Activated effector memory CD4-positive, alpha-beta T cell treated with anti-CD3 and anti-CD28 coated beads, Interleukin-2, amount 50 U/mL, for 16 hours (primary cell): Measurements from ENCODE around the gene SPATA13.

ENCODE experiments used
- DNase-seq: peaks from one replicate; pipeline ENCODE4 v3.0.0-alpha.2; 2020

The SPATA13 gene

DNA sequence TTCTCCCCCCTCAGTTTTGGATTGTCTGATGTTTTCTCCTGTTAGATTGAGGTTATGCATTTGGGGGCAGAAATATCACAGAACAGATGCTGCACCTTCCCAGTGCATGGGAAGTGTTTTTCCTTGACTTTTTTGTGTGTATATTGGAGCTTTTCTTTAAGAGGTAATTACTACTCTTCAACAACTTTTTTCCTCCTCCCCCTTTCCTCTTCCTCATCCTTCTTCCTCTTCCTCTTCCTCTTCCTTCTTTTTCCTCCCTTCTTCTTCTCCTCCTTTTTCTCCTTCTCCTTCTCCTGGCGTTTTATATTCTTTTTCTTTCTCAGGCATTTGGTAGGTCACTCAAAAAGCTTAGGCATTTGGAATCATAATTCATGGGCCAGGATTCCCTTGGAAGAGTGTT lies 18.1 kb upstream of the SPATA13 start:
- DNase-seq, result no peak

DNA sequence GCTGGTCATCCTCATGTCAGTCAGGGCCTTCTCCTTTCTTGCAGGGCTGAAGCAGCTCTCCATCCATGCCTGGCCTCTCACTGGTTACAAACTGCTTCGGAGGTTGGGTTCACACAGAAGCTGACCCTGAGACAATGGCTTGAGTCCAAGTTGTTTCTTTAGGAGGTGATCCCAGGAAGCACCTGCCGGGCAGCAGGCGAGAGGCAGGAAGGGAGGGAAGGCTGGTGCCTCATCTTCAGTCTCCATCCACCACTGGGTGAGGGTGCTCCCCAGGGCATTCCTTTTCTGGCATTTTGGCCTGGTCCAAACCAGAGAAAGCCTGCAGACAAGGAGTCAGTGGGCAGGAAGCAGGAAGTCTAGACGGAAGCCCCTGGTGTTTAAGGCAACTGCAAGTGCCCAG lies 17.6 kb upstream of the SPATA13 start:
- DNase-seq, result no peak

DNA sequence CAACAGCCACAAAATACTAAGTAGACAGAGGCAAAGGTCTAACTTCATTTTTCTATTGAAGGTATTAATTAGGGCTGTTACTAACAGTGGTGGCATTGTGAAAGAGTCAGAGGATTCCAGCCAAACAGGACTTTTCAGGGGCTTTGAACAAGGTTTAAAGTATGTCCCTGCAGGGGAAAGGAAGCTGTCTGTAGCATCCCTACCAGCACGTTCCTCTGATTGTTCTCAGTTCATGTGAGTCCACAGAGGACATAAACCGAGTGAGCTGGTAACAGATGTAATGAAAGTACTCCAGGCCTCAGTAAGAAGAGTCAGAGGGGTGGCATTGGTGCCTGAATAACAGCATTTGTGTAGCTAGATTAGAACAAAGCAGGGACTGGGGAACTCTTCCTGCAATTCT lies 15.3 kb upstream of the SPATA13 start:
- no peak for DNase-seq

DNA sequence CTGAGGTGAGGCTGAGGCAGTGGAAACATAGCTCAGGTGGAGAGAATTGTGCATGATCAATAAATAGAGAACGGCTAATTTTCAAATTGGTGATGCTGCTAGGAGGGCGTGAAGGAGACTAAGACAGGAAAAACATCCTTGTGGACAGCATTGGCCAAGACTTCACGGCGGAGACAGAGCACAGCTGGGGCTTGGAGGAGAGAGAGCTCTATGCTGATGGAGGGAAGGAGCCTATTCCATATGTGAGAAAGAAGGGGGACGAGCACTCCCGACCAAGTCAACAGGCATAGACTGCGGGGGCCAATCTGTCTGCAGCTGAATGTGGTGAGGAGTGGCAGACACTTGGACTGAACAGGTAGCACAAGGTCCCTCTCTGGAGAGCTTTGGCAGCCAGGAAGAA lies 14.8 kb upstream of the SPATA13 start:
- DNase-seq, result no peak

DNA sequence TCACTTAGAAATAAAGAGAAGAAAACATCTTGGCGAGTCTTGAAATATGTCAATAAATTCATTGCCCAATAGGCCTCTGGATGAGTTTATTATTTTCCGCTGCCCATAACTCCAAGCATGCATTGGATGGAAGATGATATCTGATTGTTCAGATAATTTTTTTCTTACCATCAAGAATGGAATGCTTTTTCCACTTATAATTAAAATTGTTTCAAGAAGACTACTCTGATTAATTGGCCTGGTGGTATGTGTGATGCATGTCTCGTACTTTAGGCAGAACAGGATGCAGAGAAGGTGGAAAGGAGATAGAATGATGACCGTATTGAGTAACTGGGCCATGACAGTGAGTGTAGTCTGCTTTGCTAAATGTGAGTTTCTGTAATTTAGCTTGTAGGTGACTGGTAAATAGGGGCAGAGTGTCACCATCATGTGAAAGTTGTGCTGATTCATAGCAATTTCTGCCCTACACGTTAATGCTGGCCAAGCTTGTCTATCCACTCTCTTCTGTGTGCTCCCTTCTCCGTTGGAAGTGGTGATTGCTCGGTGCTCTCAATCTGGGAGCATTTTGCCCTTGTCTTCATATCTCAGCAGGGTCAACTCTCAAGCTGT lies 13.5 kb upstream of the SPATA13 start:
- DNase-seq, result no peak

DNA sequence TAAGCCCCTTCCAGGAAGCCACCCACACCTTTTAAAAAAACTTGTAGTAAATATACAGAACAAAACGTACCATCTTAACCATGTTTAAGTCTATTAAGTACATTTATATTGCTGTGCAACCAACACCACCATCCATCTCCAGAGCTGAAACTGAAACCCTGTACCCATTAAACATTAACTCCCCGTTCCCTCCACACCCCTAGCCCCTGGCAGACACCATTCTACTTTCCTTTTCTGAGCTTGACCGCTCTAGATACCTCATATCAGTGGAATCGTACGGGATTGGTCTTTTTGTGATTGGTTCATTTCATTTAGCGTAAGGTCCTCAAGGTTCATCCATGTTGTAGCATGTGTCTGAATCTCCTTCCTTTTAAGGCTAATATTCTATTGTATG lies 13.0 kb upstream of the SPATA13 start:
- DNase-seq, result no peak

DNA sequence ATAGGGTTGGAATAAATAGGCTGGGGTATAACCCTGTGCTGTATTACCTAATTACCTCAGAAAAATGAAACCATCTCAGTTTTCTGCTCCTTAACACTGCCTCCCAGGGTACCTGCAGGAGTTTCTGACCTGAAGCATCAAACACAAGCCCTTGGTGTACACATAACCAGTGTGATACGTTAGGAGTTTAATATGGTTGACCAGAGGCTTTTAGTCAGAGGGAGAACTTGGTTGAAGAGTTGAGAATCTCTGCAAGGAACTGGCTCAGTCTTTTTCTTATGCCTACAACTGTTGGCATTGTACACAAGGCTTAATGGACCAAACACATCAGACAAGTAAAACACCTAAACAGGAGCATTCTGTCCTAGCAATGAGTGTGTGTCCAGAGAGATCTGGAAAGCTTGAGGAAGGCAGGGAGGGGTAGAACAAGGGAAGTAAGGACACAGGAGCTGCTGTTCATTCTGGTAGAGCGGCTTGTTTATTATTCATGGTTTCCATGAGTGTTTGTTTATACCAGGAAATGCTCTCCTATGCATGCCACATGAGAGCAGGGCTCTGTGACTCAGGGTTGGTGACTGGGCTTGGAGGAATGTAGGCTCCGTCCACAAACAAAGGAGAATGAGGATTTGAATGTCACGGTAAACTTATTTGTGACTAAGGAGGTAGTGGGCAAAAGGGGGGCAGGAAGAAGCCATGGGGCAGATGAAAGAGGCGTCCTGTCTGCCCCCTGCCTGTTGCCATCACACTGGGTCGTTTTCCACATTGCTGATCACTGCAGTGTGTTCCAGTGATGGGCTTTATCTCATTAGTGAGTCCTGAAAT lies 11.9 kb upstream of the SPATA13 start:
- DNase-seq, result no peak

DNA sequence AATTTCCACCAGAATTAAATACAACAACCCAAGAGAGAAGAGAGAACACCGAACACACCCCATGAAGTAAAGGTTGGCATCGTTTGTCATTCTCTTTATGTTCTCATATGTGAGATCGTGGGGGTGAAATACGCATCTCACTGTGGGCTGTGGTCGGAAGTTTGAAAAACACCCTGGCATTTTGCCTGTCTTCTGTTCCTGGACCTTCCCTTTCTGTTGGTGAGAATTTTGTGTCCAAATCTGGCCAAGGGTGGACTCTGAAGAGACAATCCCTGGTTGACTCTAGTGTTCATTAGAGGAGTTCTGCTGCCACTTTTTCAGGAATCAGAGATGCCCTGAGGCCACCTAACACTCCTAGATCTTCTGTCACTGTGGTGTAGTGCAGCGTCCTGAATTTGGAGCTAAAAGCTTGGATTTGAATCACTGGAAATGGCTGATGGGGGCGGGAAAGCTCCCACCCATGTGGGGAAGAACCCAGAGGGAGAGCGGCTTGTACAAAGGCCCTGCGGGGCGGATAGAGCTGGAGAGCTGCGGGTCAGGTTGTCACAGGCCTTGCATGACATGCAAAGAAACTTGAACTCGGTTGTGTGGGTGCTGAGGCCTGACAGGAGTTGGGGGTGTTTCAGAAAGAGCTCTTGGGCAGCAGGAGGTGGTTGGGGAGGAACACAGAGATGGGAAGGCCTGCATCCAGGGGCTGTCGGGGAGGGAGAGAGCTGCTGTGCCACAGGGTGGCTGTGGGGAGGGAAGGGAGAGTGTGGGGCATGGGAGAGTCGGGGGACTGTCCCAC lies 11.1 kb upstream of the SPATA13 start:
- DNase-seq, result no peak

DNA sequence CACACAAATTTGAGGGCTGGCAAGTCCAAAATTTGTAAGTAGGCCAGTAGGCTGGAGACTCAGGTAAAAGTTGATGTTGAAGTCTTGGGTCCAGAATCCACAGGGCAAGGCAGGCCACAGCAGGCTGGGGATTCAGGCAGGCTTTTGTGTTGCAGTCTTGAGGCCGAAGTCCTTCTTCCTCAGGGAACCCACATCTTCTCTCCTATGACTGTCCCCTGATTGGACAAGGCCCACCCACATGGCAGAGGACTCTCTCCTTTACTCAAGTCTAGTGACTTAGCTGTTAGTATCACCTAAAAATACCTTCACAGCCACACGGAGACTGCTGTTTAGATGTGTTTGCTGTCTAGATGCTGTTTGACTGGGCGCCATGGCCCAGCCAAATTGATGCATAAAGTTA lies 9.9 kb upstream of the SPATA13 start:
- DNase-seq, result no peak

DNA sequence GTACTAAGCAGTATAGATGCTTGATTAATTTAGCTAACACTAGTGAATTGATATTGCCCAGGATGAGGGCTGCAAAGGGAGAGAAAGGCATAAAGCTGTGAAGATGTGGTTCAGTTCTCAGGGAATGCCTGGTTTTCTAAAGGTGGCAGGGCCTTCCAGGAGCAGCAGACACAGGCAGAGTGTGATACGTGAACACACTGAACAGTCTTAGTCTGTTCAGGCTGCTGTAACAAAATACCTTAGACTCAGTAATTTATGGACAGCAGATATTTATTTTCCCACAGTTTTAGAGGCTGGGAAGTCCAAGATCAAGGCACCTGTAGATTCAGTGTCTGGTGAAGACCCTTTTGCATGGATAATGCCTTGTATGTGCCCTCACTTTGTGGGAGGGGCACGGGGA lies 8.7 kb upstream of the SPATA13 start:
- DNase-seq, result no peak

DNA sequence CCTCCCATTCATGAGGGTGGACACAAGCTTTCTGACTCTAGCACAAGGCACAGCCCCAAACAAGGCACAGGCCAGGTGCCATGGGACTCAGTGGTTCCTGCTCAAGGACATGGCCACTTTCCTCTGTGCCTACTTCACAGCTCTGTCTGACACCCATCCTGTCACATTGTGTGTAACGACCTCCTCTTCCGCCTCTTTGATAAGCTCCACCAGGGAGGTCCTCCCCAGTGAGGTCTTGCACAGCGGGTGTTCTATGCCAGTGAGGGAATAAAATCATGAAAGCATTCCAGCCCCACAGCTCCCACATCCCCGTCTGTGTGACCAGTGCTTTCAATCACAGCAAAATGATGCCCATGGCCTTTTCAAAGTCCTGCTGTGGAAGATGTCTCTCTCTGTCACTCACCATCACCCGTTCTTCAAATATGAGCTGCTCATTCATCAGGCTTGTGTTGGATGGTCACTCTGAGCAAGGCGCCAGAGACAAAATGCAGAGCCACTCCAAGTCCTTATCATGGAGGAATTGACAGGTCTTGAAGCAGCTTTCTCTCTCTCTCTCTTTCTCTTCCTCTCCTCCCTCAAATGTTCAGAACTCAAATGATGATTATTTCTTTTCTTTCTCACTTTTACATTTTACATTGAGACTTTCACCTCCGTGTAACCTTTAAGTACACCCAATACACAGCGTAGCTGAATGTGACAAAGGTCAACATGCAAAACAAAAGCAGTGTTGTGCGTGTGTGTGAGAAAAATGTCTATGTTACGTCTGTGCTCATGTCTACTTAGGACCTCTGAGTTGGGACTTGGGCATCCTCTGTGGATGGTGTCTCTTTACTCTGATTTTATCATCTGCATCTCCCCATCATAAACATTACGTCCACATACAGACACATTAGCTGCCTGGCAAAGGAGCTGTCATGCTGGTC lies 8.0 kb upstream of the SPATA13 start:
- DNase-seq, result no peak

DNA sequence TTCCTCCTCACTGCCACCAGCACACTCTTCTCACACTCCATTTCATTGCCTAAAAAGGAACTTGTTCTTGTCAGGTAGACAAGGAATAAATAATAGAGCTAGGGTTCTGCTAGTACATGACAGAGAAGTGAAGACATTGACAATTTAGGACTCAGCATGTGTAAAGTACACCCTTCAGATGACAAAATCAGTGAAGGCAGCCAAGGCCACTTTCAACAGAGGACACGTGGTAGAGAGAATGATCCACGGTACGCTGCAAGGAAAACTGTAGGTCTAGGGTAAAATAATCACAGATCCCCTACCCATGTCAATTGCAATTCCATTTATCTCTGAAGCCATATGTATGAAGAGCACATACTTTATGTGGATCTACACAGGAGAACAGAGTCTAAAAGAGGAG lies 7.2 kb upstream of the SPATA13 start:
- no peak for DNase-seq

DNA sequence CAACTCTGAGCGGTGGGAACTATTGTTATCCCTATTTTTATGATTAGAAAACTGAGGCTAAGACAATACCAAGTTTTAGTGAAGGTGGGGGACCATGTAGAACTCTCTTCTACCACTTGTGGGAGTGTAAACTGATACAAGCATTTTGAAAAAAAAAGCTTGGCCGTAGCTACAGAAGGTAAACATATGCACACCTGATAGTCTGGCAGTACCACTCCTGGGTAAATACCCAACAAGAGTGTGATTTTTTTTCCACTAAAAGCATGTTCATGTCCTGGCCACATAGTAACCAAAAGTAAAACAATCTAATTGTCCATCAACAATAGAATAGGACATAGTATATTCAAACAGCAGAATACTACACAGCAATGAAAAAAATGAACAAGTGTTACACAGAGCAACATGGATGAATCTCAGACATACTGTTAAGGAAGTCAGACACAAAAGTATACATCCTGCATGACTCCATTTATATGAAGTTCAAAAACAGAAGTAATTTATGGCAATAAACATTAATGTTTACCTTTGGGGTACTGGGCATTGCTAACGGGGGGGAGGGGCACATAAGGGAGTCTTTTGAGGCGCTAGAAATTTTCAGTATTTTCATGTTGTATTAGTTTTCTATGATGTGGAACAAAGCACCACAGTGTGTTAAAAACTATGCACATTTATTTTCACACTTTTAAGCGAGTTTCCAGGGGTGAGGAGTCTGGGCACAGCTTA lies 6.4 kb upstream of the SPATA13 start:
- no peak for DNase-seq

DNA sequence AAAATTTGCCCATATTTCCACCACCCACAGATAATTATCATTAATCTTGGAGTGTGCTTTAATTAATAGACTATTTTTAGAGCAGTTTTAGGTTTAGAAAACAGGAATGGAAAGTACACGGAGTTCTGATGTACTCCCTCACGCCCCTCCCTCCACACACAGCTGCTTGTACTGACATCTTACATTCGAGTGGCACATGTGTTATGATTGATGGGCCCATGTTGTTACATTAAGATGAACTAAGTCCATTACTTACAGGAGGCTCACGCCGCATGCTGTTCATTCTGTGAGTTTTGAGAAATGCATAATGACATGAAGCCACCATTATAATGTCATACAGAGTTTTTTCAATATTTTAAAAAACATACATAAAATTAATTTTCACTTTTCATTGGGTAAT lies 1.2 kb upstream of the SPATA13 start:
- DNase-seq, result no peak

DNA sequence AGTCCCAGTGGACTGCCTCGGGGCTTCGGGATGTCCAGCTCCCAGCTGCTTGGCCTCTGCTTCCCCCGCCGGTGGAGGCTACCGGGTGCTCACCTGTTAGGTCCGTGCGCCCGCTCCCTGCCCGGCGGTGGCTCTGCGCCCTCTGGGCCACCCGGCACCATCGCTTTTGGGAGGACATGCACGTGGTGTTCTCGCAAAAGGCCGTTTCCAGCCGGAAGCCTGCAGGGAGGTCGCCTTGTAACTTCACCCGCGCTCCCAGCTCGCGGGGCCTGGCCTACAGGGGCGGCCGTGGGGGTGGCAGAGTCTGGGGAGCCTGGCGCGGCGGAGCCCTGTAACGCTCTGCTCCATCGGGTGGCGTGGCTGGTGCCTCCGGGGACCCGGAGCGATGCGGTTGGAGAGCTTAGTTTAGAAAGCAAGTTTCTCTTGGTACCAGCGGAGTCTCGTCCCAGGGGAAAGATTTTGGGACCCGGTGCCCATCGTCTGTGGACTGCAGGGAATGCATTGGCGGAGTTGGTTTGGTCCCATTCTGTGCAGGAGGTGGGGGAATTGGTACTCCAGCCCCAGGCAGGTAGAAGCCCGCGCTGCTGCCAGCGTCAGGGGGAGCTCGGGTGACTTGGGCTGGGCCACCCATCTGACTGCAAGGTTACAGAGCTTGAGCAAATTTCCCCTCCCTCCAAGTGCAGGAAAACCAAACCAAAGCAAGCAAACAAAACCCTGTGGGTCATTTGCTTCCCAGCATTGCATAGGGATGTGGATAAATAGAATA lies 673 bp downstream of the SPATA13 start:
- DNase-seq, result peak; percentile 78

DNA sequence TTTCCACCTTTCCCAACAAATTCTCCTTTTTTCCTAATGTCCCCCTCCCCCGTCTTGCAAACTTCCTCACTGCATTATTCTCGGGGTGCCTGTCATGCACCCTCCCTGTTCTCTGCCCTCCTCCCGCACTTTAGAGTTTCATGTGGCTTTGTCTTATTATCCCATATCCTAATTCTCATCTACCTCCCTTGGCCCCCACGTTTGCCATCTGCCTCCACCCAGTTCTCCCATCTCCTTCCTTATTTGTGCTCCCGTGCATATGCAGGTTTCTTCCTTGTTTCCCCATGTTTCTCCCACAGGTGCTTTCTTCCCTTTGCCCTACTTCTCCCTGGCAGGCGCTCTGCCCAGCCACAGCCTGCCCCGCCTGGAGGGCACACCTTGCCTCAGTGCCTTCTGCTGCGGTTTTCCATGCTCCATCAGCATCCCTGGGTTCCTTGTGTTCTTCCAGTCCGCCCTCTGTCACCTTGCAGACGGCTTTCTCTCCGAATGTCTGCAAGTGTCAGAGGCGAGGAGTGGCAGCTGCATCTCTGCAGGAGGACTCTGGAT lies 1.5 kb downstream of the SPATA13 start:
- no peak for DNase-seq

DNA sequence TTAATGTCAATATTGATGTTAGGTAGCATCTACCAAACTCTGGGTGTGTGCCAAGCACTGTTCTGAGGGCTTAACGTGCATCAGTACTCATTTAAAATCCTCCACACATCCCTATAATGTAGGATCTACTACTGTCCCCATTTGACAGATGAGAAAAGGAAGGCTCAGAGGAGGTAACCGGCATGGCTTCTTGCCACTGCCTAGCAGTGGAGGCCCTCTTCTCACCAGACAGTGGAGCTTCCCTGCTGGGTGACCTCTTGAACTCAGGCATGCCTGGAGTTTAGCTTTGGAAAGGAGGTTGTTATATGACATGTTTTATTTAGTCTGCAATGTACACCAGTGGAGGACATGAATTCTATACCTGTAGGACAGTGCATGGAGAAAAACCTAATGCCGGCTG lies 2.1 kb downstream of the SPATA13 start:
- no peak for DNase-seq

DNA sequence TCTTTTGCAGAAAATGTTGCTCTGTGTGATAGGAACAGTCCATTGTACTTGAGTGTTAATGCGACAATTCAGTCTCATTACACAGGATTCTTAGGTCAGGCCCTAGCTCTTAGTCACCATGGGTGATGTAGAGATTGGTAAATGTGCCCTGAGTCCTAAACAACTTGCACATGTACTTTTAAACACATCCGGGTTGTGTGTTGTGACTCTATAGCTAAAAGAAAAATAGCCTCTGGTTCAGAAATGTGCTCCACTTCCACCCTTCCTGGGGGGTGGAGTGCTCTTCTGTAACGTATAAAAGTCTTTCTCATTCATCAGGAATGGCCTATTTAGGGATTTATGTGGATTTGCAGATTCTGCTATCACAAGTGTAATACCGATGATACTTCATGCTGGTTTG lies 5.2 kb downstream of the SPATA13 start:
- DNase-seq, result no peak

DNA sequence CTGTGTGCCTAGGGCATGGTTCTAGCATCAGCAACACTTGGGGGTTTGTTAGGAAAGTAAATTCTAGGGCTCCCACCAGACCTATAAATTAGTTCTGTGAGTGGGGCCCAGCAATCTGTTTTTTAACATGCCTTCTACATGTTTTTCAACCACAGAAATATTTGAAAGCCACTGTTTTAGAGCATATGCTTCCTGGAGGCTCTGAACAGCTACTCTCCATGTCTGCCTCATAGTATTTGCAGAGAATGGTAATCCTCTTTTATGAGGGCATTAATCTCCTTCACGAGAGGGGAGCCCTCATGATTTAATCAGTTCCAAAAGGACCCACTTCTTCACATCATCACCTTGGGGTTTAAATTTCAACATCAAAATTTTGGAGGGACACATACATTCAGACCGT lies 6.0 kb downstream of the SPATA13 start:
- no peak for DNase-seq

DNA sequence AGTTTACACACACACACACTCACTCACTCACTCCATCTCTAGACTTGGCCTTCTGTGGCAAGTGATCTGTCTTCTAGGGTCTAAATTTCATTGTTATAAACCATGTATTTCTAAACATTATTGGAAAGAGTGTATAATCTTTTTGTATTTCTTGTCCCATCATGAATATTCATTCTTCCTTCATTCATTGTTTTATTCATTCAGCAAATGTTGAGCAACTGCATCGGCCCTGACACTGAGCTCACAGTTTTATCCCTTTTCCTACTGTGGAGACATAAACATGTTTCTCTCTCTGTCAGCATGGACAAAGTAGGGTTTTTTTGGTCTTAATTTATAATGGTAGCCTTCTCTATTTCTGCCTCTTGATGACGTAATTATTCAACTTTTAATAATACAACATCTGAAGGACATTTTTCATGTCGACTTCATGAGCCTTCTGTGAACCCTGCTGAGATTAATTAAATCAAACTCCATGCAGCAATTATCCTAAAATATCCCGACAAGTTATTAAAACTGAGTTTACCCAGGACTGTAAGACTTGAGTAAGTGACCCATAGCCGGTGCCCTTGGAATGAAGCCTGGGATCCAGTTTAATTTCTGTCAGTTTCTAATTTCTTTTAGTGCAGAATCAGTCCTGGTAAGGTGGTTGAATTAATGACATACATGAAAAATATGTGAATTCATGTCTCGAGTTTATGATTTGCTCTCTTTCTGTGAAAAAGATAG lies 7.3 kb downstream of the SPATA13 start:
- DNase-seq, result no peak

DNA sequence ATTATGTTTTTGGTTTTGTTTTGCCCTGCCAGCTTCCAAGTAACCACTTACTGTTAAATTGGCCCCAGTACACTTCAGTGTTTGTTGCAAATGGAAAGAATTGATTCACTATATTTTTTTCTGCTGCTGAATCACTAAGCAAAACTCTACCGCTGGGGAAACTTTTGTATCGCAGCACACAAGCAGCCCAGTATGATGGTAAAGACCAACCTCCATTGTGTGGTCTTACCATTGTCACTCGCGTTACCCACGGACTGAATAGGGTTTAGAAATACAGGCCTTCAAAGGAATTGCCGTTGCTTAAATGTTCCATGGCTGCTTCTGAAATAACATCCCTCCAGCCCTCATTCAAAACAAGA lies 7.9 kb downstream of the SPATA13 start:
- DNase-seq, result no peak
